Measurements from ENCODE around the gene CSTF3. TPM values are rescaled to one million over a fixed set of nuclear protein-coding genes. Genes with fewer than 3 reads are reported as not detected.

The CSTF3 gene
- total and polyA plus RNA-seq, 9 of the 15 experiments (the other 6 are each of a cell fraction or from before 2014, with no cell fraction given), result 37.0 to 111 (median 61.0) TPM

DNA sequence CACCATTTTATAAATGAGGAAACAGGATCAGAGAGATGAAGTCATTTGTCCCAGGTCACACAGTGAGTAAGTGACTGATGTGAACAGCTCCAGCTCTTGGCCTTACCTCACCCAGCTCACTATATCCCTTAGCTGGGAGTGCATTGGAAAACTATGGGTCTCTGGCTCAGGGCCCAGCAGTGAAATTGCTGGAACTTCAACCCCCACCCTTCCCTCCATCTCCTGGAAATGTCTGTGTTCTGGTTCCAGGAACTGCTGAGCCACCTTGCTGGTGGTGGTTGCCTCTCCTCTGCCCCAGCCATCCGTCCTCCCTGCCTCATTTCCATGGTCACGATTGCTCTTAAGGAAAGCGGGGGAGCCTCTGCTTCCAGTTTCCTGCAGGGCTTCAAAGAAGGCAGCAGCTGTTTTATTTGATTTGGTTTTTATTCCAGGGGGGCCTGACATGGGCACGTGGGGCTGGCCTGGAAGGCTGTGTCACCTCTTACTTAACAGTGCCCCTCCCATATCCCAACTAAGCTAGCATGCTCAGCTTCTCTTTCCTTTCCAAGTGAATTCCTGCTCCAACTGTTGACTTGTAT lies 46.2 kb upstream of the CSTF3 start (continued):
- TF ChIP-seq FOSL1 (tag; conservative IDR thresholded peaks at IDR 0.05), result 0 out of 2 replicates have a peak, but pooled peaks have one; percentile 5
- no peak for TF ChIP-seq ZKSCAN8 (CRISPR knock-in tag; IDR thresholded peaks at IDR 0.05)
- TF ChIP-seq, protein P1, sequence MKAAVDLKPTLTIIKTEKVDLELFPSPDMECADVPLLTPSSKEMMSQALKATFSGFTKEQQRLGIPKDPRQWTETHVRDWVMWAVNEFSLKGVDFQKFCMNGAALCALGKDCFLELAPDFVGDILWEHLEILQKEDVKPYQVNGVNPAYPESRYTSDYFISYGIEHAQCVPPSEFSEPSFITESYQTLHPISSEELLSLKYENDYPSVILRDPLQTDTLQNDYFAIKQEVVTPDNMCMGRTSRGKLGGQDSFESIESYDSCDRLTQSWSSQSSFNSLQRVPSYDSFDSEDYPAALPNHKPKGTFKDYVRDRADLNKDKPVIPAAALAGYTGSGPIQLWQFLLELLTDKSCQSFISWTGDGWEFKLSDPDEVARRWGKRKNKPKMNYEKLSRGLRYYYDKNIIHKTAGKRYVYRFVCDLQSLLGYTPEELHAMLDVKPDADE (conservative IDR thresholded peaks at IDR 0.05; ENCODE audit: control insufficient read depth, low read depth, low read length), result no peak
- TF ChIP-seq KLF16 (IDR thresholded peaks at IDR 0.05), result no peak
- TF ChIP-seq TFAM (CRISPR knock-in tag; conservative IDR thresholded peaks at IDR 0.05), result no peak
- TF ChIP-seq, protein P2, sequence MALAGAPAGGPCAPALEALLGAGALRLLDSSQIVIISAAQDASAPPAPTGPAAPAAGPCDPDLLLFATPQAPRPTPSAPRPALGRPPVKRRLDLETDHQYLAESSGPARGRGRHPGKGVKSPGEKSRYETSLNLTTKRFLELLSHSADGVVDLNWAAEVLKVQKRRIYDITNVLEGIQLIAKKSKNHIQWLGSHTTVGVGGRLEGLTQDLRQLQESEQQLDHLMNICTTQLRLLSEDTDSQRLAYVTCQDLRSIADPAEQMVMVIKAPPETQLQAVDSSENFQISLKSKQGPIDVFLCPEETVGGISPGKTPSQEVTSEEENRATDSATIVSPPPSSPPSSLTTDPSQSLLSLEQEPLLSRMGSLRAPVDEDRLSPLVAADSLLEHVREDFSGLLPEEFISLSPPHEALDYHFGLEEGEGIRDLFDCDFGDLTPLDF (CRISPR knock-in tag; IDR thresholded peaks at IDR 0.05), result no peak
- TF ChIP-seq, protein P3, sequence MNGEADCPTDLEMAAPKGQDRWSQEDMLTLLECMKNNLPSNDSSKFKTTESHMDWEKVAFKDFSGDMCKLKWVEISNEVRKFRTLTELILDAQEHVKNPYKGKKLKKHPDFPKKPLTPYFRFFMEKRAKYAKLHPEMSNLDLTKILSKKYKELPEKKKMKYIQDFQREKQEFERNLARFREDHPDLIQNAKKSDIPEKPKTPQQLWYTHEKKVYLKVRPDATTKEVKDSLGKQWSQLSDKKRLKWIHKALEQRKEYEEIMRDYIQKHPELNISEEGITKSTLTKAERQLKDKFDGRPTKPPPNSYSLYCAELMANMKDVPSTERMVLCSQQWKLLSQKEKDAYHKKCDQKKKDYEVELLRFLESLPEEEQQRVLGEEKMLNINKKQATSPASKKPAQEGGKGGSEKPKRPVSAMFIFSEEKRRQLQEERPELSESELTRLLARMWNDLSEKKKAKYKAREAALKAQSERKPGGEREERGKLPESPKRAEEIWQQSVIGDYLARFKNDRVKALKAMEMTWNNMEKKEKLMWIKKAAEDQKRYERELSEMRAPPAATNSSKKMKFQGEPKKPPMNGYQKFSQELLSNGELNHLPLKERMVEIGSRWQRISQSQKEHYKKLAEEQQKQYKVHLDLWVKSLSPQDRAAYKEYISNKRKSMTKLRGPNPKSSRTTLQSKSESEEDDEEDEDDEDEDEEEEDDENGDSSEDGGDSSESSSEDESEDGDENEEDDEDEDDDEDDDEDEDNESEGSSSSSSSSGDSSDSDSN (IDR thresholded peaks at IDR 0.05; ENCODE audit: borderline replicate concordance in 1 of 2, low read depth in 2 of 2, low read length in 2 of 2), result no peak
- no peak for TF ChIP-seq EGR1 (conservative IDR thresholded peaks at IDR 0.05)
- TF ChIP-seq PTRF (tag; IDR thresholded peaks at IDR 0.05), result no peak
- no peak for TF ChIP-seq ZNF384 (IDR thresholded peaks at IDR 0.05; ENCODE audit: low read depth, low read length)
- TF ChIP-seq JUND (IDR thresholded peaks at IDR 0.05; ENCODE audit: borderline replicate concordance, low read depth, low read length), result no peak
- 0 out of 3 replicates have a peak, but pooled peaks have one; percentile 7 for TF ChIP-seq JUND (tag; IDR thresholded peaks at IDR 0.05; ENCODE audit: borderline replicate concordance, low read depth, low read length)
- peak; percentile 80 for TF ChIP-seq BRD9 (IDR thresholded peaks at IDR 0.05; ENCODE audit: low read depth, partially characterized antibody)
- no peak for TF ChIP-seq NCOA4 (IDR thresholded peaks at IDR 0.05; ENCODE audit: partially characterized antibody)
- peak; percentile 10; the same call in 1 of the 2 replicates for TF ChIP-seq EP300 (IDR thresholded peaks at IDR 0.05; ENCODE audit: low read length)
- TF ChIP-seq, protein P4, sequence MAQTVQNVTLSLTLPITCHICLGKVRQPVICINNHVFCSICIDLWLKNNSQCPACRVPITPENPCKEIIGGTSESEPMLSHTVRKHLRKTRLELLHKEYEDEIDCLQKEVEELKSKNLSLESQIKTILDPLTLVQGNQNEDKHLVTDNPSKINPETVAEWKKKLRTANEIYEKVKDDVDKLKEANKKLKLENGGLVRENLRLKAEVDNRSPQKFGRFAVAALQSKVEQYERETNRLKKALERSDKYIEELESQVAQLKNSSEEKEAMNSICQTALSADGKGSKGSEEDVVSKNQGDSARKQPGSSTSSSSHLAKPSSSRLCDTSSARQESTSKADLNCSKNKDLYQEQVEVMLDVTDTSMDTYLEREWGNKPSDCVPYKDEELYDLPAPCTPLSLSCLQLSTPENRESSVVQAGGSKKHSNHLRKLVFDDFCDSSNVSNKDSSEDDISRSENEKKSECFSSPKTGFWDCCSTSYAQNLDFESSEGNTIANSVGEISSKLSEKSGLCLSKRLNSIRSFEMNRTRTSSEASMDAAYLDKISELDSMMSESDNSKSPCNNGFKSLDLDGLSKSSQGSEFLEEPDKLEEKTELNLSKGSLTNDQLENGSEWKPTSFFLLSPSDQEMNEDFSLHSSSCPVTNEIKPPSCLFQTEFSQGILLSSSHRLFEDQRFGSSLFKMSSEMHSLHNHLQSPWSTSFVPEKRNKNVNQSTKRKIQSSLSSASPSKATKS (CRISPR knock-in tag; IDR thresholded peaks at IDR 0.05), result no peak
- TF ChIP-seq KAT2B (IDR thresholded peaks at IDR 0.05; ENCODE audit: low read depth, low read length), result no peak
- TF ChIP-seq, protein P5, sequence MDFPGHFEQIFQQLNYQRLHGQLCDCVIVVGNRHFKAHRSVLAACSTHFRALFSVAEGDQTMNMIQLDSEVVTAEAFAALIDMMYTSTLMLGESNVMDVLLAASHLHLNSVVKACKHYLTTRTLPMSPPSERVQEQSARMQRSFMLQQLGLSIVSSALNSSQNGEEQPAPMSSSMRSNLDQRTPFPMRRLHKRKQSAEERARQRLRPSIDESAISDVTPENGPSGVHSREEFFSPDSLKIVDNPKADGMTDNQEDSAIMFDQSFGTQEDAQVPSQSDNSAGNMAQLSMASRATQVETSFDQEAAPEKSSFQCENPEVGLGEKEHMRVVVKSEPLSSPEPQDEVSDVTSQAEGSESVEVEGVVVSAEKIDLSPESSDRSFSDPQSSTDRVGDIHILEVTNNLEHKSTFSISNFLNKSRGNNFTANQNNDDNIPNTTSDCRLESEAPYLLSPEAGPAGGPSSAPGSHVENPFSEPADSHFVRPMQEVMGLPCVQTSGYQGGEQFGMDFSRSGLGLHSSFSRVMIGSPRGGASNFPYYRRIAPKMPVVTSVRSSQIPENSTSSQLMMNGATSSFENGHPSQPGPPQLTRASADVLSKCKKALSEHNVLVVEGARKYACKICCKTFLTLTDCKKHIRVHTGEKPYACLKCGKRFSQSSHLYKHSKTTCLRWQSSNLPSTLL (IDR thresholded peaks at IDR 0.05), result no peak
